Limb (tissue), 2 donors: ENCODE results near the gene AFF1.
"Not testable (repeated sequence)": the region's sequence is repeated elsewhere in the genome, so short reads cannot be mapped to it uniquely, and the experiment has no call there.

Experiments
- DNase-seq, 2 donors: peaks; one replicate each; pipeline ENCODE4 v3.0.0-alpha.2; 2016; ENCODE audit errors: extremely low spot score in 2 of 2

The AFF1 gene

DNA sequence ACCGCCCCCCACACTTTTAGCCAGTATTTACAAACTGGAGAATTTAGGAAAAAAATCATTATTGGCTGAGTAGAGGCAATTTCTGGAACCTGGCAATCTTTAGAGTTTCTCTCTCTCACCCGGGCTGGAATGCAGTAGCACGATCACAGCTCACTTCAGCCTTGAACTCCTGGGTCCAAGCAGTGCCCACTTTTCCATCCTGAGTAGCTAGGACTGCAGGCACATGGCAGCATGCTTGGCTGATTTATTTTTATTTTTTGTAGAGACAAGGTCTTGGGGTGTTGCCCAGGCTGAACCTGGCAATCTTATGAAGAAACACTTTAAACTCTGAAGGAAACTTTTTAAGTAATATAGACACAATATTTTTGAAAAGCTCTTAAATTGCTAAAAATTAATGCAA, 120.1 kb downstream of the AFF1 start:
- DNase-seq, result no peak

DNA sequence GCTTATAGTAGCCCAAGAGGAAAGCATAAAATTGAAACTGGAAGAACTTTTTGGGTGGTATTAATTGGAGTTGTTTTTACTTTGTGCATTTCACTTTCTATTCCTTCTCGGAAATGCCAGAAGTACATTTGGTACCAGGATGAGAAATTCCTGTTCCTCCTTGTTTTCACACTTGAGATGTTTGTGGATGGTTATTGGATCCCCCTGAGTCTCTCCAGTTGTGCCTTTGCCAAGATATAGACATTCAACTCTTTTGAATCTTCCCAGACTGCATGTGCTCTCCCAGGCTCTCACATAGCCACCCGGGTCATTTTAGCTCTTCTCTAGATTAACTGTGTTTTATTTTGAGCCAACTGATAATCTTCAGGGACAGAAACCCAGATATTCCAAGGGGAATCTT, 120.5 kb downstream of the AFF1 start:
- DNase-seq, result no peak

DNA sequence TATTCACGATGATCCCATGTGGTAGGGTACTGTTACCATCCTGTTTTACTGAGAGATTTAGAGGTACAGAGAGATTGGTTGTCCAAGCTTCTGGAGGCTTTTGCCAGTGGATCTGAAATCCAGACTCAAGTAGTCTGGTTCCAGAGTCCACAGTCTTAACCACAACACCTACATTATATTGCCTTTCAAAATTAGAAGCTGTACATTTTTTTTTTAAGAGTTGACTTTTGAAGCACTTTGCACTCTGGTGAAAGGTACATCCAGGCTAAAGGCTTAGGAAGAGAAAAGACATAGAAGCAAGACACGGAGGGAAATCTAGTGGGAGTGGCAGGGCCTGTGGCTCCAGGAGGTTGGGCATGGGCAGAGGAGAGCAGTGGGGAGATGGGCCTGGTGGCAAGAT, 122.1 kb downstream of the AFF1 start:
- no peak for DNase-seq

DNA sequence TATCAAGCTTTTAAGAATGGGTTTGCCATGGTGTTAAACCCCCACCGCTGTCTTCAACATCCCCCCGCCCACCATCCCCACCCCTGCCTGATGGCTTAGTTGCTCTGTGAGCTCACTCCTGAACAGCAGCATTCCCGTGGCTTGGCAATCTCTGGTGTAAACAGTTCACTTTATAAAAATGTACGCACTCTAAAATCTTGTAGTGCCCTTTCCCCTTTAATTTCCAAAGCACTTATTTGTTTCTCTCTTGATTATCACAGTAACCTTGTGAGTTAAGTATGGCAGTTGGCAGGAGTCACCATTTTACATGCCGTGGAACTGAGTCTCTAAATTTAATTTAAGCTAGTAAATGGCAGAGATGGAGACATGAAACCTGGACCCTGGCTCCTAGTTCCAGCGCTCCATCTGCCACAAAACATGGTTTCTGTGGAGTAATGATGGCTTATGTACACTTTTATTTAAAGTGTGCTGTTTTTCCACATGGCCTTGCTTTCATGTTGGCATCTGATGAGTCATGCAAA, 123.1 kb downstream of the AFF1 start:
- DNase-seq, result no peak

DNA sequence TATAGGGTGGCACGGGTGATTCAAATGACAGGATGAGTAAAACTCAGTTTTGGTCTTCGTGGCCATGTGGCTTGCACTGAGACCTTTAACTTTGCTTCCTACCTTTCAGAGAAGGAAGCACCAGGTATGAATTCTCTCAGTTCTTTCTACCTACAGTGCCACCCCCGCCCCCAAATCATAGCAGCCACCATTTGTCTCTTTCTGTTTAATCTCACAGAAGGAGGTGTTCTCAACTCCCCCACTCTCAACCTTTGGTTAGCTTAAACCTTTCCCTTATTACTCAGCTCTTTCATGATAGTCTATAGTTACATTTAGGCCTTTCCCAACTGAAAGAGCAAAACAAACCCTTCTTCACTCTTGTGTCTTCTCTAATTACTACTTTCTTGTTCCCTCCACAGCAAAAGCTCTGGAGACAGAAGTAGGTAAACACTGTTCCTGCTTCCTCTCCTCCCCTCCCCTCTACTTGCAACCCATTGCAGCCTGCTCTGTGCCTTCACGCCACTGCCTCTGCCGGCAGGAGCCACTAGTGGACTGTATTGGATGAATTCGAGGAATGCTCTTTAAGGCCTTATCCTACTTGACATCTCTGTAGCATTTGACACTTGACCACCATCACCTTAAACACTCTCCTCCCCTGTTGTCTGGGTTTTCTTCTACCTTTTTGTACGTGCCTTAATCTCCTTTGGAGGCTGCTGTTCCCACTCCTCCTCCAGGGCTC, 123.7 kb downstream of the AFF1 start:
- DNase-seq, result no peak

DNA sequence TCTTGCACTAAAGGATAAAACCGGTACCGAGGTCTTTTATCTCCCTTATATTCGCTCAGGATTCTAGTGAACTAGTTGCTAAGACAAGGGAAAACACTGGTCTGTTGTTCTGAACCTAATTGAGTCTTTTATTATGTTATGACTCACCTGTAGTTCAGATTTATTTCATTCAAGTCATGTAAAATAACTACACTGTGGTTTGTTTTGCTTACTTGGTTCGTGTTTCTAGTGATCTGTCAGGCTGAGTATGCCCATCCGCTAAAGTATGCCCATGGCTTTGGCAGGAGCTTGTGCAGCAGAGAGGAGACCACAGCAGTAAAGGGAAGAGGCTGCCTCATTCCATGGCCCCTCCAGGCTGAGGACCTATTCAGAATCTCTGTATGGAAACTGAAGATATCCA, 126.1 kb downstream of the AFF1 start:
- DNase-seq, result no peak

DNA sequence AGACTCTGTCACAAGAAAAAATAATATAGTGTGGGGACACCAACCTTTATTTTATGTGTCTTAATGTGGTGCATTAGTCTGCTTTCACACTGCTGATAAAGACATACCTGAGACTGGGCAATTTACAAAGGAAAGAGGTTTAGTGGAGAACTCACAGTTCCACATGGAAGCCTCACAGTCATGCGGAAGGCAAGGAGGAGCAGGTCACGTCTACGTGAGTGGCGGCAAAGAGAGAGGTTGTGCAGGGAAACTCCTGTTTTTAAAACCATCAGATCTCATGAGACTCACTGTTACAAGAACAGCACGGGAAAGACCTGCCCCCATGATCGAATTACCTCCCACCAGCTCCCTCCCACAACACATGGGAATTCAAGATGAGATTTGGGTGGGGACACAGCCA, 130.2 kb downstream of the AFF1 start:
- DNase-seq, result no peak

DNA sequence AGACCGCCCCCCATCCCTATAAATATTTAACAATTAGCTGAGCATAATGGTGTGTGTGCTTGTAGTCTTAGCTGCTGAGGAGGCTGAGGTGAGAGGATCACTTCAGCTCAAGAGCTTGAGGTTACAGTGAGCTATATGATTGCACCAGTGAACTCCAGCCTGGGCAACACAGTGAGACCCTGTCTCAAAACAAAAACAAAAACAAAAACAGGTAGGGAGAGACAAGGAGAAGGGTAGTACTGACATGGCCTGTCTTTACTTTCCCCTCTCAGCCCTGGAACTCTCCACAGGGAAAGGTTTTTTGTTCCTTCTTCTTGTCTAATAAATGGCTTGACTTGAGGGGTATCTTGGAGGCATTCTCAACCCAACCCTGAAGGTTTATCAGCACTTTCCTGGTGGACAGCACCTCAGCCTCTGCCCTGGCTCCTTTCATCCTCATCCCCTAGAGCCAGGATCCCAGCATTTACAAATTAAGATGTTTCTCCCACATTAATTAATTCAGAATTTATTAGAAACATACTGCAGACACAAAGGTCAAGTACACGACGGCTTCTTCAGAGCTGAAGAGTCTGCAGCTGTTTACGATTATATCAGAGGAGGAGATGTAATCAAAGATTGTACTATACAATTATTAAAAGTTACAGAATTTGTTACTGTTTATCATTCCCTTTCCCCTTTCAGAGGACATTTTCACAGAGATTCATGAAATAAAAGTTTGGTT, 131.8 kb downstream of the AFF1 start:
- no peak for DNase-seq

DNA sequence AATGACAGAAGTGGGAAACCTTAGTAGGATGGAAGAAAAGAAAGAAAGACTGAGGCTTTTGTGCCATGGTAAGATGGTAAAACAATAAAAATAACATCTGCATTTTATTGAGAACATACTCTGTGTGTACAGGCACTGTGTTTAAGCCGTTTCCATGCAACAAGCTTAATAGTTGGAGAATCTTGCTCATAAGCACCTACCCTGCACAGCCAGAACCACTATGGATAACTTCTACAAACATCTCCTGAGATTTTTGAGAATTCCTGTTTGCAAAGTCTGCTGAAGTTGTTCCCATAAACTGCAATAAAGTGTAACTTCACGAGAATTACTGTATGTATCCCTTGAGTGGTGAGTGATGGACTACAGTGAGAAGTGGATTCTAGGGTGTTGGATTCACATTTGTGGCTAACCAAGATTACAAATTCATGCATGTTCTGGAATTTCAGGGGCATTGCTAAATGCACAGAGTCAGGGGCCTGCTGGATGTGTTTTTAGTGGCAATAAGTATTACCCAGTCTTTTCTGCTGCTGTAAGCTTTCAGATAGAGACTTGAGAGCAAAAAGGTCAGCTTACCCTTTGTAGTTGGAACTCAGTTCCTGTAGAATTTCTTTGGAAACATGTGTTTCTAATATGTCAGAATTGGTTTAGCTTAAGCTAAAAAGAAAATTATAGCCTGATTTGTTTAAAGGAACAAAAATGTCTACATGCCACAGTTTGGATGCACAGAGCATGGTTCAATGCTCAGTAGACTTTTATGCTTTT, 132.5 kb downstream of the AFF1 start:
- no peak for DNase-seq

DNA sequence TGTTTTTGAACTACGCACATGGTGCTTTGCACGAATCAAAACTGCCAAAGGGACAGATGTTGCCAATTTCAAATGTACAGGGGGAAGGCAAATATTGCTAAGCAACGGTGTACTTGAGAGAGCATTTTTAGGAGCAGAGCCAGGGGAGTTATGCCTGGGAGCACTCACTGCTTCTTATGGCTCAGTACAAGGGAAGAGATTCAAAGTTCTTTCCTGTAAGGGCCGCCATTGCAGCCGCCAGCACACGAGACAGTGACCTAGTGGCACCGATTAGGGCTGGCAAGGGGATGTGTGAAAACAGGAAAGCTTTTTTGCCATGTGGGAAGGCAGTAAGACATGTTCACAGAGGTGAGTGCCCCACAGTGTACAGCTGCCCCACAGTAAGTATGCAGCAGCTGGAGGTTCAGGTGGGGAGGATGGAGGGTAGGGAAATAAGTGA, 133.8 kb downstream of the AFF1 start:
- DNase-seq, result peak; percentile 47 to 80

DNA sequence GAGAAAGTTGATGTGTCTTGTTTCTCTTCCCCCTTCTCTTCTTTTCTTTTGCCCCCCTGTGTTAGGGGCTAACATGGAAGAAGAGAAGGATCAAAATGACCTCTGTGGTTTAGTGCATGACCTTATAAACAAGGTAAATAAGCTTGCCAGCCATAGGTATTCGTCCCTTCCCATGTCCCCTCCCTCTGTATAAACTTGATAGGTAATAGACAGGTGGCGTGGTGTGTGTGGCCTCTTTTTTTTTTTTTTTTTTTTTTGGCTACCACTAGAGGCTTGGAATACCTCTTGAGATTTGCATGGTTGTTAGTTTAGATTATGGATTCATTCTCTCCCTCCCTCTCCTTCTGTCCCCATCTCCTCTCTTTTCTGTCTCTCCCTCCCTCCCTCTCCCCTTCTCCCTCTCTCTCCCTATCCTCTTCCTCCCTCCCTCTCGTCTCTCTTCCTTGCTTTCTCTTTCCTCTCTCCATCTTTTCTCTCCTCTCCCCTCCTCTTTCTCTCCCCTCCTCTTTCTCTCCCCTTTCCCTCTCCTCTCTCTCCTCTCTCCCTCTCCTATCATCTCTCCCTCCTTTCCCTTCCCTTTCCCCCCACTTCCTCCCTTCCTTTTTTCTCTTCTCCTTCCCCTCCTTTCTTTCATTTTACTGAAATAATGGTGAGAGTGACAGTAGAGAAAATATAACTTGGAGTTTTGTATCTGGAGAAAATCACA, 134.4 kb downstream of the AFF1 start:
- DNase-seq, result no peak

DNA sequence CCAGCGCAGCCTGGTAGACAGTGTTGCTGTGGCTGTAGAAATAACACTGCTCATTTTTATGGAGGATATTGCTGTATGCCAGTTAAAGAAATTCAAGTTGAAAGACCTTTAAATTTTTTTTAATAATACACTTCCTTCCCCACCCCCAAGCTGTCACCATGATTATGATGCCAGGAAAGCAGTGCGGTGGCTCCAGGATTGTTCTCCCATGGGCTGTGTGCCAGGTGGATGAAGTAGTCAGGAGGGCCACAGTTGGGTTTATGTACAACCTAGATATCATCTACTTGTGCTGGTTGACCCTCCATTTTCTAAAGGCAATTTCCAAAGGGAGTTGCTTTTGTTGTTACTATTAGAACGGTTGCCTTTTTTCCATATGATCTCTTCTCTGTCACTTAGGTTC, 136.6 kb downstream of the AFF1 start:
- no peak for DNase-seq

DNA sequence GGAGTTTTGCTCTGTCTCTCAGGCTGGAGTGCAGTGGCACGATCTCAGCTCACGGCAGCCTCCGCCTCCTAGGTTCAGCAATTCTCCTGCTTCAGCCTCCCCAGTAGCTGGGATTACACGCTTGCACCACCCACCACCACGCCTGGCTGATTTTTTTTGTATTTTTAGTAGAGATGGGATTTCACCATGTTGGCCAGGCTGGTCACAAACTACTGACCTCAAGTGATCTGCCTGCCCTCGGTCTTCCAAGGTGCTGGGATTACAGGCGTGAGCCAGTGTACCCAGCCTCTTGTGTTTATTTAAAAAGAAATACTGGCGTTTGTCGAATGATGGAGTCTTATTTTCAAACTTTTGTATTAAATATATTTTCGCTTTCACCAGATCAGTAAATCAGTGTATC, 137.7 kb downstream of the AFF1 start:
- not testable (repeated sequence) for DNase-seq

DNA sequence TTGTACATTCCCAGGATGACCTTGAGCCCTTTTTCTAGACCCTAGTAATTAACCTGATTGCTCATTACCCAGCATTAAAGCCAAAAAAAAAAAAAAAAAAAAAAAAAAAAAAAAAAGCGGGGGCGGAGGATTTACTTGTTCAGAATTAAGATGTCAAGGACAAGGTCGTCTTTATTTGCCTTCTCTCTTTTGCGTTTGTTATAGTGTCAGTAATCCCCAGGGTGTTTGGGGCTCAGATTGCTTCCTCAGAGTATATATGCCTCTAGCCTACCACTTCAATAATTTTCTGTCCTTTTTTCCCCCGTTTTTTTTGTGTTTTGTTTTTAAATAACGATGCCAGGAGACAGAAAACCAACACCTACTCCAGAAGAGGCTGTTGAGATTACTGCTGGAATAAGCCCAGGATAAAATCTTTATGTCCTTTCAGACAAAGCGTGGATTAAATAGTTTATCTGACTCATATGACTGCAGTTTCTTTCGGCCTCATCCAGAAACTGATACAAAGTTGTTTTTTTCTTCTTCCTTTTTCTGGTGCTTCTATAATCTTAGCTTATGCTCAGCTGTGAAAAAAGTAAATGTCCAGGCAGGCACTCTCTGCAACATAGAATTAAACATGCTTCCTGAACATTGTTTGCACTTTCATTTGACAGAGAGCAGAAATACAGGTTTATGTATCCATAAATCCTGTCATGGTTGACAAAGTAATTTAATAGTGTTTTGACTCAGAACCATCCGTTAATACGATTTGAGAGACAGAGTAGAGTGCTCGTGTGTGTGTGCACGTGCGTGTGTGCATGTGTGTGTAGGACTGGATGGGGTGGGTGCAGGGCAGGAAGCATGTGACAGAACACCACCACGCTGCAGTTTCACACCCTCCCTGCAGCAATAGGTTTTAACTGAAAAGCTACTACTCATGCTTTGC, 138.6 kb downstream of the AFF1 start:
- no peak for DNase-seq

DNA sequence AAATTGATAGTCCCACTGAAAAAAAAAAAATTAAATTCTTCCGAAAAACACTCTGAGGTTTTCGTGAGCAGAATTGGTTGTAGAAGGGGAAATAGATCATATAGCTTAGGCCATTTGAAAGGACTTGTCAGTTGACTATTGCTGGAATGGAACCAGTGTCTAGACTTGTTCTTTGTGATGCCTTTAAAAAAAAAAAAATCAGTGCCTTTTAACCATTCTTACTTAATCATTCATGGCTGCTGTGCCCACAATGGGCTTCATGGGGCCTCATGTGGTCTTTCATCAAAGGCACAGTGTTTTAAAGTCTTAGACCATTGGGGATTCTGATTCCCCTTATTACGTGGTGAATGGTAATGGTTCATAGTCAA, 139.3 kb downstream of the AFF1 start:
- DNase-seq, result no peak

DNA sequence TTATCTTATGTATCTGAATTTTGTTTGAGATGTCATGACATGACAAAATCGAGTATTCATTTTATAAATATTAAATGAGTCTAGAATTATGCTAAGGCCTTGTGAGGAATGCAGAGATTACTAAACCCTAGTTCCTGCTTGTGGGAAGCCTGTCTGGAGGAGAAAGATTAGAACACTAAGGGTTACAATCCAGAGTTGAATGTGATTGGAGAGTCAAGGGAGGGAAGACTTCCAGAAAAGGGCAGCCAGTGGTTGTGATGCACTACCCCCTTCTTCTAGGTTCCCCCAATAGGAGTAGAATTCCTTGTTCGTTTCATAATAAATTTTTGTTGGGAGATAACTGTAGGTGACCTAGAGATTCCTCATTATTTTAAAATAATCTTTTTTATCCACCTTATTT, 141.1 kb downstream of the AFF1 start:
- no peak for DNase-seq

DNA sequence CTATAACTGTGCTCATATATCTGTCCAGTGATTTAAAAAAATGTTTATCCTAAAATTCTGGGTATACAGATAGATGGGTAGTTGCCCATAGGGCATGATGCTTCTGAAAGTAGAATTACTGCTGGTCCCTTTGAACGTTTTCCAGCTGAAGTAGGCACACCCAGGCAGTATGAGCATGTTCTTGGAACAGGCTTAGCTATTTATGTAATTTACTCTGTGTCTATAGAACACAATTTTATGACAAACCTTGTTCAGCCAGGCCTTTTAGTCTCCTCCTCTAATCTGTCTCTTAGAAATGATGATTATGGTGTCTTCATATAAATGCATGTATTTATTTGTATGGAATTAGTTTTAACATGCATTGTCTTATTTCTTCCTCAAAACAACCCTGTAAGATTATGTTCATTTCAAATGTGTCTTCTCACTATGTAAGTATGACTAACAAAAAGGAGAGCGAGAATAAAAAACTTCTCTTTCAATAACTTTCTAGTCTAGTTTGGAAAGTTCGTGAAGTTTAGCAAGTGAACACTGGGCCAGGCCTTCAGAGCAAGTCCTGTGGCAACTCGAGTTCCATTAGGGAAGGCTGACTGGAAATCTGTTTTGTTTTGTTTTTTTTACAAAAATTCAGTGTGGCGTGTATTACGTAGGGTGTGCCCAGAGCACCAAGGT, 142.0 kb downstream of the AFF1 start:
- DNase-seq, result no peak

DNA sequence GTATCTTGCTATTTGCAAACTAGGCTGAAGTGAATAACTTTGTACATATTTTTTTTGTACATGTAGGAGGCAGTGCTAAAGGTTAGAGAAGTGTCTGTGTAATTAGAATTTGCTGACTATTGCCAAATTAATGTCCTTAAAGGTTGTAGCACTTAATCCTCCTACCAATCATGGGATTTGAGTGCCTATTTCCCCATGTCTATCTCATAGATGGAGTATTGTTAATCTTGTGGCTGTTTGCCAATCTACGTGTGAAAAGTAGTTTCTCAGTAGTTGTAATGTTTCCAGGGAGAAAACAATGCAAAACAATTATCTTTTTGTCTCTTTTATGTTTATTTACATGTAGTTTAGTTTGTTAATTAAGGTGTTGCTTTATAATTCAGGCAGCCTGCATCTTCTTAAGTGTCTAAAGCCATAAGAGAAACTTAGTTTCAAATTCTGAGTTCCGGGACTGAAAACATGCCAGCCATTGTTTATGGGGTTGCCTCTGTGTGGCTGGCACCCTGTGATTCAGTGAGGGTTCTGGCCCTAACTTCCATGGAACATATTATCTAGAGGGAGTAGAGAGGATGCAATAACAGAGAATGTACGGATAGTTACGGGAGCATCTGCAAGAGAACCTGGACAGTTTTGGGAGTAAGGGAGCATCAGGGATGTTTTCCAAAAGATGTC, 143.2 kb downstream of the AFF1 start:
- no peak for DNase-seq

DNA sequence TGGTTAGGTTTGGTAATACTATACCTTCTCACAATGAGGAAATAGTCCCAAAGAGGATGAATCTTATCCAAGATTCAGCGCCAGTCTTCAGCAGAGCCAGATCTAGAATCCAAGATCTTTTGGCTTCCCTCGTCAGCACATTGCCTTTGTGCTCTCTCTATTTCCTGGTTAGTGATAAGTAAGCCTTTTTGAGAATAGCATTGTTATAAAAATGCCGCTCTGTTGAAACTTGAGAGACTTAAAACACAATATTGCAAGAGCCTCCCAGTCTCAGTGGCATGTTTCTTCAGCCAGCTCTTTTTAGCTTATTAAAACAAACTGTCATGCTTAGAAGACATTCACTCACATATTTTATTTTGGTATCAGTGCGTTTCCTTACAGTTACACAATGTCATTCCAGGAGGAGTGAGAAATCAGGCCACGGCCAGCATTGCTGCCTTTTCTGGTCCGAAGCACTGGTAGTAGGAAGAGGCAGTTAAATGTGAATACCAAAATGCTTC, 144.2 kb downstream of the AFF1 start:
- no peak for DNase-seq
